Retinal pigment epithelial cell (primary cell): ENCODE data around the gene KIF7.

Experiments
- DNase-seq: peaks from one replicate; pipeline ENCODE4 v3.0.0-alpha.2; 2010; ENCODE audit warnings: low read depth
- H3K4me3 ChIP-seq: 2 replicates; pipeline ENCODE4 v1.5.1; 2011; ENCODE audit warnings: mild to moderate bottlenecking, low read length, control low read depth, moderate library complexity
- TF ChIP-seq, protein P1 (sequence below): conservative IDR thresholded peaks from 2 replicates; pipeline ENCODE4 v1.5.1; 2011; ENCODE audit warnings: low read depth, low read length, control low read depth, inconsistent platforms

The KIF7 gene, protein sequence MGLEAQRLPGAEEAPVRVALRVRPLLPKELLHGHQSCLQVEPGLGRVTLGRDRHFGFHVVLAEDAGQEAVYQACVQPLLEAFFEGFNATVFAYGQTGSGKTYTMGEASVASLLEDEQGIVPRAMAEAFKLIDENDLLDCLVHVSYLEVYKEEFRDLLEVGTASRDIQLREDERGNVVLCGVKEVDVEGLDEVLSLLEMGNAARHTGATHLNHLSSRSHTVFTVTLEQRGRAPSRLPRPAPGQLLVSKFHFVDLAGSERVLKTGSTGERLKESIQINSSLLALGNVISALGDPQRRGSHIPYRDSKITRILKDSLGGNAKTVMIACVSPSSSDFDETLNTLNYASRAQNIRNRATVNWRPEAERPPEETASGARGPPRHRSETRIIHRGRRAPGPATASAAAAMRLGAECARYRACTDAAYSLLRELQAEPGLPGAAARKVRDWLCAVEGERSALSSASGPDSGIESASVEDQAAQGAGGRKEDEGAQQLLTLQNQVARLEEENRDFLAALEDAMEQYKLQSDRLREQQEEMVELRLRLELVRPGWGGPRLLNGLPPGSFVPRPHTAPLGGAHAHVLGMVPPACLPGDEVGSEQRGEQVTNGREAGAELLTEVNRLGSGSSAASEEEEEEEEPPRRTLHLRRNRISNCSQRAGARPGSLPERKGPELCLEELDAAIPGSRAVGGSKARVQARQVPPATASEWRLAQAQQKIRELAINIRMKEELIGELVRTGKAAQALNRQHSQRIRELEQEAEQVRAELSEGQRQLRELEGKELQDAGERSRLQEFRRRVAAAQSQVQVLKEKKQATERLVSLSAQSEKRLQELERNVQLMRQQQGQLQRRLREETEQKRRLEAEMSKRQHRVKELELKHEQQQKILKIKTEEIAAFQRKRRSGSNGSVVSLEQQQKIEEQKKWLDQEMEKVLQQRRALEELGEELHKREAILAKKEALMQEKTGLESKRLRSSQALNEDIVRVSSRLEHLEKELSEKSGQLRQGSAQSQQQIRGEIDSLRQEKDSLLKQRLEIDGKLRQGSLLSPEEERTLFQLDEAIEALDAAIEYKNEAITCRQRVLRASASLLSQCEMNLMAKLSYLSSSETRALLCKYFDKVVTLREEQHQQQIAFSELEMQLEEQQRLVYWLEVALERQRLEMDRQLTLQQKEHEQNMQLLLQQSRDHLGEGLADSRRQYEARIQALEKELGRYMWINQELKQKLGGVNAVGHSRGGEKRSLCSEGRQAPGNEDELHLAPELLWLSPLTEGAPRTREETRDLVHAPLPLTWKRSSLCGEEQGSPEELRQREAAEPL (N-terminal part only)

DNA sequence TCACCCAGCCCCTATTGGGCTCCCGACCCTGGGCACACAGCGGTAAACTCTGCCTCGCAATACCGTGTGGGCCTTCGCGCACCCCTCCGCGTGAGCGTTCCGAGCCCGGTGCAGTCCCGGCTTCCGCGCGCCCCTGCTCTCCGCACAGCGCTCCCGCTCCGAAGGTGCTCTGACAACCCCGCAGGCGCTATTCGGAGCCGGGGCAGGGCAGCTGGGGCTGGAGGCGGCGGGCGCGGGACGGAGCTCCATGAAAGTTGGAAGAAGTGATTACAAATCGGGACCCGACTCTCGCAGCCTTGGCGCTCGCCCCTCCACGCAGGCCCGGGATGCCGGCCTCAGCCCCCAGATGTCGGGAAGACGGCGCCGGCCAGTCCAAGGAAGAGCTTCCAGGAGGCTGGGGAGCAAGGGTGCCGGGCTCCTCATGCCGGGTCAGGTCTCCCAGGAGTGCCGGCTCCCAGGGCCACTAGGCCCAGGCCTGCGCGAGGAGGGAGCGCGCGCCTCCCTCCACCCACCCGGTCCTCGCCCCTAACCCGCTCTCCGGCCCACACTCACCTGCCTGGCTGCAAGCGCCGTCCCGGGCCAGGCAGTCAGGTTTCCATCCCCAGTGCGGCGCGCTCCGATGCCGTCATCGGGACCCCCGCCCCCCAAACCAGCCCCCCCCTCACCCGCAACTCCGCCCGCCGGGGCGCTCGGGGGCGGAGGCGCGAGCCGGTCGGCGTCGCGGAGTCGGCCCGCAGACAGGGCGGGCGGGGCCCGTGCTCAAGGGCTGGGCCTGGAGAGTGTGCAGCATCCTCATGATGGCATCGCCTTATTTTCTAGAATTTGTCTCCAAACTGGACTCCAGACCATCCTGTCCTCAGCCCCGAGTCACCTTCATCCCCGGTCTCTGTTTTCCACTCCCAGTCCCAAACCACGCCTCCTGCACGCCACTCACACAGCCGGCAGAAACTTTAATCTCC, at the start of gene KIF7:
KIF7 (minus strand) TSS at position 621 of the 959 bp plus-strand sequence. CDS start 2,537 bp downstream, outside the sequence.
- DNase-seq = no peak
- TF ChIP-seq, protein P1, sequence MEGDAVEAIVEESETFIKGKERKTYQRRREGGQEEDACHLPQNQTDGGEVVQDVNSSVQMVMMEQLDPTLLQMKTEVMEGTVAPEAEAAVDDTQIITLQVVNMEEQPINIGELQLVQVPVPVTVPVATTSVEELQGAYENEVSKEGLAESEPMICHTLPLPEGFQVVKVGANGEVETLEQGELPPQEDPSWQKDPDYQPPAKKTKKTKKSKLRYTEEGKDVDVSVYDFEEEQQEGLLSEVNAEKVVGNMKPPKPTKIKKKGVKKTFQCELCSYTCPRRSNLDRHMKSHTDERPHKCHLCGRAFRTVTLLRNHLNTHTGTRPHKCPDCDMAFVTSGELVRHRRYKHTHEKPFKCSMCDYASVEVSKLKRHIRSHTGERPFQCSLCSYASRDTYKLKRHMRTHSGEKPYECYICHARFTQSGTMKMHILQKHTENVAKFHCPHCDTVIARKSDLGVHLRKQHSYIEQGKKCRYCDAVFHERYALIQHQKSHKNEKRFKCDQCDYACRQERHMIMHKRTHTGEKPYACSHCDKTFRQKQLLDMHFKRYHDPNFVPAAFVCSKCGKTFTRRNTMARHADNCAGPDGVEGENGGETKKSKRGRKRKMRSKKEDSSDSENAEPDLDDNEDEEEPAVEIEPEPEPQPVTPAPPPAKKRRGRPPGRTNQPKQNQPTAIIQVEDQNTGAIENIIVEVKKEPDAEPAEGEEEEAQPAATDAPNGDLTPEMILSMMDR = no peak
- H3K4me3 ChIP-seq = peak within 1 kb of the TSS; percentile 78

DNA sequence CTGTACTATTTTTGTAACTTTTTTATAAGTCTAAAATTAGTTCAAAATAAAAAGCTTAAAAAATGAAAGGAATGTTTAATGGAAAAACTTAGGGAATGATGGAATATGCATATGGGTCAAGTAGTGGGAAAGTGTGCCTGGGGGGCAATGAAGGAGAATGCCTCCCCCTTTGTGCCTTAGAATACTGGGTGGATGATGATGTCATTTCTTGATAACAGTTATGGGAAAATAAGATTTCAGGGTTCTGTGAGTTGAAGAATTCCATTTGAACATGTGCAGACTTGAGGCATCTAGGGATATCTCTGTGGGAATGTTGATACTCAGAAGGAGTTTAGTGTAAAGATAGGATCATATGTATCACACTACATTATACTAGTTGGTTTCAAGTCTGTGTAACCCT, 49.1 kb upstream of the KIF7 start:
- no peak for DNase-seq

DNA sequence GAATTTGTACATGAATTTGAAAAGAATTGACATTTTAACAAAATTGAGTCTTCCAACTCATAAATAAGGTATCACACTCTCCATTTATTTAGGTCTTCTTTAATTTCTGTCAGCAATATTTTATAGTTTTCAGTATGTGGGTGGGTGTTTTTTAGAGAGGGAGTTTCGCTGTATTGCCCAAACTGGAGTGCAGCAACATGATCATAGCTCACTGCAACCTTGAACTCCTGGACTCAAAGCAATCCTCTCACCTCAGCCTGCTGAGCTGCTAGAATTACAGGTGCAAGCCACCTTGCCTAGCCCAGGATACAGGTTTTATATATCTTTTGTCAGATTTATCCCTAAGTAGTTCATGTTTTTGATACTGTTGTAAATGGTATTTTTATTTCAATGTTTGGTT, 39.9 kb upstream of the KIF7 start:
- TF ChIP-seq, protein P1 = no peak
- no peak for DNase-seq
- H3K4me3 ChIP-seq = no peak overlapping the region

More for the DNA sequence above, 49.1 kb upstream of the KIF7 start:
- H3K4me3 ChIP-seq = no peak overlapping the region
- TF ChIP-seq, protein P1 = no peak

DNA sequence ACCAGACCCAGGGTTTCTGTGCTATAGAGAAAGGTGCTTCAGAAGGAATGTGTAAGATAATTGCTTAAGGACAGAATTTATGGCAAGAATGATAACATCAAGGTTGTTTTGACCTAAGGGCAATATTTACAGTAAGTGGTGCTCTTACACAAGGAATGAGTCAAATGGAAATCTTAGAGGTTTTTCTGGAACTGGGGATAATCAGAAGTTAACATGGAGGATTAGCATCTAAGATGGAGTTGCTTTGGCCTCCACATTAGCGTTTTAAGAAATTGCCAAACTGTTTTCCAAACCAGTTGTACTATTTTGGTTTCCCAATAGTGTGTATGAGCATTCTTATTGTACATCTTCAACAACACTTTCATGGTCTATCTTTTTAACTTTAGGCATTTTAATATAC, 38.4 kb upstream of the KIF7 start:
- no peak for DNase-seq
- H3K4me3 ChIP-seq = no peak overlapping the region
- TF ChIP-seq, protein P1 = no peak

DNA sequence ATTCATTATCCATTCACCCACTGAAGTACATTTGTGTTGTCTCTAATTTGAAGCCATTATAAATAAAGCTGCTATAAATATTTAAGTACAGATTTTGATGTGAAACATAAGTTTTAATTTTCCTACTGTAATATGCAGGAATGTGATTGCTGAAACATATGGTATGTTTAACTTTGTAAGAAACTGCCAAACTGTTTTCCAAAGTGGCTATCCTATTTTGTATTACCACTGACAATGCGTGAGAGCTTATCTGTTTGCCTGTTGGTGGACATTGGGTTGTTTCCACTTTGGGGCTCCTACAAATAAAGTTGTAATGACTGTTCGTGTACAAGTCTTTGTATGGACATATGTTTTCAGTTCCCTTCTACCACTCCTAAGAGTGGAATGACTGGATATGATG, 37.8 kb upstream of the KIF7 start:
- H3K4me3 ChIP-seq = no peak overlapping the region
- DNase-seq = no peak
- TF ChIP-seq, protein P1 = no peak
